Activated T-cell treated with anti-CD3 and anti-CD28 coated beads, Interleukin-2, amount 50 U/mL, for 24 hours (primary cell): Measurements from ENCODE around the gene ARL16.

ENCODE experiments used
- DNase-seq: peaks from one replicate; pipeline ENCODE4 v3.0.0-alpha.2; 2020
- H3K27ac Mint-ChIP-seq: 2 replicates; pipeline ENCODE4 v1.8.0; 2020; ENCODE audit warnings: mild to moderate bottlenecking, mixed read lengths
- H3K27me3 Mint-ChIP-seq: 2 replicates; pipeline ENCODE4 v1.8.0; 2020; ENCODE audit warnings: mixed read lengths
- H3K36me3 Mint-ChIP-seq: 2 replicates; pipeline ENCODE4 v1.8.0; 2020; ENCODE audit warnings: low read depth, mixed read lengths
- H3K4me1 Mint-ChIP-seq: 2 replicates; pipeline ENCODE4 v1.8.0; 2020; ENCODE audit warnings: low read depth, mixed read lengths
- H3K4me3 Mint-ChIP-seq: 2 replicates; pipeline ENCODE4 v1.8.0; 2020; ENCODE audit warnings: mild to moderate bottlenecking, moderate library complexity, mixed read lengths
- H3K9me3 Mint-ChIP-seq: 2 replicates; pipeline ENCODE4 v1.8.0; 2020; ENCODE audit warnings: mixed read lengths

ARL16 gene

DNA sequence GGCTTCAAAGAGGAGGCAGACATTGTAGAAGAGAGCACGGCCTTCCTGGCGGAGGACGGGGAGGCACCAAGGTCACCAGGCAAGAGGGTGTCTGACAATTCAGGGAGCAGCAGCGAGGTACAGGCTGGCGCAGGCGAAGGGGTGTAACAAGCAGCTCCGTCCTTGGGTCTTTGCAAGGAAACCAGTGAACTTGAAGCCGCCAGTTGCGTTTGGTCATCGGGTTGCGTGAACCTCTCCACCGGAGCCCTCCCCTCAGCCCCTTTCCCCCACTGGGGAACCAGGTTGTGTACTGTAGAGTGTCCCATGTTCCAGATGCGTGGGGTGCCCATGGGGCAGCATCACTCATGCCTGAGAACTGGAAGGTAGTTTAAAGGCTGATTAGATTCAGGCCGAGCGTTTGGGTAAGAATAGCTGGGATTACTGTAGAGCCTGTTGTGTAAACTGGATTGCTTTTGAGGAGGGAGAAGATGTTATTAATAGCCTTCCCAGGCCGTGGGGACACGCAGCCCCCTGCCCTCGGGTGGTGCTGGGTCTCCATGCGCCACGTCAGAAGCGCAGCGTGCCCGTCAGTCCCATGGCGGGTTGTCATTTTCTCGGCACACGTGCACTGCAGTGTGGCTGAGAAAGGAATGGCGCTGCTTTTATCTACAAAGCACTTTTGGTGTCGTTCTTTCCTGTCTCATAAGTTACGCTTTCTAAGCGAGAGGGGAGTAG, 22.1 kb upstream of the ARL16 start:
- peaks cover 78% of the 10 kb centered on the region for H3K36me3 Mint-ChIP-seq
- peaks cover 38% of the 10 kb centered on the region for H3K4me1 Mint-ChIP-seq
- H3K27me3 Mint-ChIP-seq = no peaks in the 10 kb centered on the region
- H3K9me3 Mint-ChIP-seq = no peaks in the 10 kb centered on the region
- no peak for DNase-seq
- peak overlapping the region; percentile 89 for H3K27ac Mint-ChIP-seq
- H3K4me3 Mint-ChIP-seq = peak overlapping the region; percentile 46

DNA sequence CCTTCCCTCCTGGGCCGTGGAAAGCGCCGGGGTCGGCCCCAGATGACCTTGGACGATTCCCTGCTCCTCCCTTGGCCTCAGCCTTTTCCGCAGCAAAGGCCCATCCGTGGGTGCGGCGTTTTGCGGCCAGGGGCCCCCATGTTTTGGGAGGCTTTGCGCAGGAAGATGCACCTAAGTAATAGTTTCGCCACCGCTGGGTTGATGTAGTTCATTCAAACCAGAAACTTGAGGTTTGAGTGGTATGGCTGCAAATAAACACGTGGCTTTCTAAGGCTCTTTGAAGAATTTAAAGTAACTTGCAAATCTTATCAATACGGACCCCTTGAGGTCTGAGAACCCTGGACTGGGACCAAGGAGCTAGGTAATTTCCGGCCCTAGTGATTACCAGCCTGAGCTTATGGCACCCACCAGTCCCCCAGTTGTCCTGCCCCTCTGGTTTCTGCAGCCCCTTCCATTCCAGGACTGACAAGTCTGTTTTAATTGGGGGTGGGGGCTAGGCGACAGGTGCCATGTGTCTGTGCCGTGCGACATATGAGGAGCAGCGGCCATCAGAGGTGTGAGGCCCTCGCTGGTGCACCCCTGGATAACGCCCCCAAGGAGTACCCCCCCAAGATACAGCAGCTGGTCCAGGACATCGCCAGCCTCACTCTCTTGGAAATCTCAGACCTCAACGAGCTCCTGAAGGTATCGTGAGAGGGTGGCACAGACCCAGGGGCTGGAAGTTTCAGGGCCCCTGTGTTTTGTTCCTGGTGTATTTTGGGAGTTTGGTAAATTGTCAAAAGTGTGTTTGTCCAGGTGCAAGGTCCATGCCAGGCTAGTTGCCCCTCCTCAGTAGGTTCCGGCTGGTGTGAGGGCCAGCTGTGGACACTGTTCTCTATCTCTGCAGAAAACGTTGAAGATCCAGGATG, 20.4 kb upstream of the ARL16 start:
- no peaks in the 10 kb centered on the region for H3K27me3 Mint-ChIP-seq
- no peak for DNase-seq
- peak overlapping the region; percentile 97 for H3K4me3 Mint-ChIP-seq
- H3K9me3 Mint-ChIP-seq = no peaks in the 10 kb centered on the region
- H3K27ac Mint-ChIP-seq = peak overlapping the region; percentile 90
- peaks cover 85% of the 10 kb centered on the region for H3K36me3 Mint-ChIP-seq
- peaks cover 32% of the 10 kb centered on the region for H3K4me1 Mint-ChIP-seq

DNA sequence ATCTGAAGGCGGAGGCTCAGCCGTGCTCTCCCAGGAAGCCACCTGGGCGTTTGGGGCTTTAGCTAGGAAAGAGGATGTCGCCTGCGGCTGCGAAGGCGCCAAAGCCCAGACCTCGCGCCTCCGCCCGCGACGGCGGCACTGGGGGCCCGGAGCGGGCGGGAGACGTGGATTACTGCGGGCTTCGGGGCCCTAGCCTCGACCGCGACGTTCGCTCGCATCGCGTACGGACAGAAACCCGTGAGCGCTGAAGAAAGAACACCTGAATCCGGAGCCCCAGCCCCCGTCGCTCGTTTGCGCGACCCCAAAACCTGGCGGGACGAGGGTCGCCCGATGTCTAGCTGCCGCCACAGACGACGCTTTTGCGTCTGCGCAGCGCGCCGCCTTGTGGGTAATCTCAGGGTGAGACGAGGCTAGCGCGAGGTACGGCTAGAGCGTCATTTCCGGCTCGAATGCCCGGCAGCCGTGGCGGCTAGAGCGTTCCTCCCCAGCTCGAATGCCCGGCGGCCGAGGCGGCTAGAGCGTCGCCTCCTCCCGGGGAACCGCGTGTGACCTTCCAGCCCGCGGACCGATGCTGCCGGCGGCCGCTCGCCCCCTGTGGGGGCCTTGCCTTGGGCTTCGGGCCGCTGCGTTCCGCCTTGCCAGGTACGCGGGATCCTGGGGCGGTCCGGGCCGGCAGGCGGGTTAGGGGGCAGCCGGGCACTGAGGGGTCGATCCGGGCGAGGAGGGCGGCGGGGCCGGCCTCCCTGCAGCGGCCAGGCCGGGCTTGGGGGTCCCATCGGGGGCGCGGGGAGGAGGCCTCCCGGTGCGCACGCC, 19.5 kb upstream of the ARL16 start, which contains the start of gene MRPL12:
TSS of gene MRPL12 (plus strand) at position 434 of the 813 bp plus-strand sequence. CDS start at position 569, 135 bp downstream.
- H3K36me3 Mint-ChIP-seq = peaks cover 86% of the 10 kb centered on the region
- H3K4me3 Mint-ChIP-seq = peak within 1 kb of the TSS; percentile 97
- DNase-seq = peak; percentile 92
- no peaks in the 10 kb centered on the region for H3K9me3 Mint-ChIP-seq
- peaks cover 30% of the 10 kb centered on the region for H3K4me1 Mint-ChIP-seq
- peak within 1 kb of the TSS; percentile 97 for H3K27ac Mint-ChIP-seq
- H3K27me3 Mint-ChIP-seq = no peaks in the 10 kb centered on the region

DNA sequence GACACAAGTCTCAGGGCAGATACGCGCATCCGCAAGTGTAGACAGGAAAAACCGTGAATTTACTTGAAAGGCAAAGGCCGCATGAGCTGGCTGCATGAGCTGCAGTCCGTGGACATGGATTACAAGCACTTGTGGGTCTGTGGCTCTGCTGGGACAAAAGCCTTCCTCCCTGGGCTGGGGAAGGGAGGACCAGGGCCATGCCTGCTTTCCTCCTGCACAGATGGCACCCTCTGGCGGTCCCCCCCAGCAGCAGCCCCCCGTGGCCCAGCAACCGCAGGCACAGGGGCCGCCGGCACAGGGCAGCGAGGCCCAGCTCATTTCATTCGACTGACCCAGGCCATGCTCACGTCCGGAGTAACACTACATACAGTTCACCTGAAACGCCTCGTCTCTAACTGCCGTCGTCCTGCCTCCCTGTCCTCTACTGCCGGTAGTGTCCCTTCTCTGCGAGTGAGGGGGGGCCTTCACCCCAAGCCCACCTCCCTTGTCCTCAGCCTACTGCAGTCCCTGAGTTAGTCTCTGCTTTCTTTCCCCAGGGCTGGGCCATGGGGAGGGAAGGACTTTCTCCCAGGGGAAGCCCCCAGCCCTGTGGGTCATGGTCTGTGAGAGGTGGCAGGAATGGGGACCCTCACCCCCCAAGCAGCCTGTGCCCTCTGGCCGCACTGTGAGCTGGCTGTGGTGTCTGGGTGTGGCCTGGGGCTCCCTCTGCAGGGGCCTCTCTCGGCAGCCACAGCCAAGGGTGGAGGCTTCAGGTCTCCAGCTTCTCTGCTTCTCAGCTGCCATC, 17.9 kb upstream of the ARL16 start:
- Mint-ChIP-seq H3K27me3 (no peaks in the 10 kb centered on the region), H3K4me1 (peaks cover 30% of the 10 kb centered on the region), H3K36me3 (peaks cover 88% of the 10 kb centered on the region), H3K9me3 (no peaks in the 10 kb centered on the region), H3K4me3 (peak overlapping the region; percentile 97), H3K27ac (peak overlapping the region; percentile 97)
- DNase-seq = no peak

DNA sequence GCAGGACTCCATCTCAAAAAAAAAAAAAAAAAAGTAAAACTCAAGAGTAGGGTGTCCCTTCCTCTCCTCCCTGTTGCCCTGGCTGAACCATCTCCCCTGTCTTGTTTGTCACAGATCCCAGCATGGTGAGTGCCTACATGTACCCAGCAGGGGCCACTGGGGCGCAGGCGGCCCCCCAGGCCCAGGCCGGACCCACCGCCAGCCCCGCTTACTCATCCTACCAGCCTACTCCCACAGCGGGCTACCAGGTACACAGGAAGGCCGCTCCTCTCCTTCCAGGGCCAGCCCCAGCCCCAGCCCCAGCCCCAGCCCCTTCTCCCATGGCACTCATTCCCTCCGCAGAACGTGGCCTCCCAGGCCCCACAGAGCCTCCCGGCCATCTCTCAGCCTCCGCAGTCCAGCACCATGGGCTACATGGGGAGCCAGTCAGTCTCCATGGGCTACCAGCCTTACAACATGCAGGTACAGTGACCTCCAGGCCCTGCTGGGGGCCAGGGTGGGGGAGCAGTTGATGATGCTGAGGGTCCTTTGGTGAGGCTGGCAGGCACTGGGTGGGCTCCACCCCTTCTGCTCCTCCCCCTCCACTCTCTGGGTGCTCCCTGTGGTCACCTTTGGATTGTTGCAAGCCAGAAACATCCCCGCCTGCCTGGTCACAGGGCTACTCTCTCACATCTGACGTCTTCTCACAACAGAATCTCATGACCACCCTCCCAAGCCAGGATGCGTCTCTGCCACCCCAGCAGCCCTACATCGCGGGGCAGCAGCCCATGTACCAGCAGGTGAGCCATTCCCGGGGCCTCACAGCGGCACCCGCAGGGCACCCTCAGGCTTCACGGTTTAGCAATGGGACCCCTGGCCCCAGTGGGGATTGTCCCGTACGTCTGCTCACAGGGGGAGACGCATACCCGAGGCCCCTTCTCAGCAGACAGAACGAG, 17.0 kb upstream of the ARL16 start:
- H3K9me3 Mint-ChIP-seq = no peaks in the 10 kb centered on the region
- peaks cover 26% of the 10 kb centered on the region for H3K4me1 Mint-ChIP-seq
- H3K27me3 Mint-ChIP-seq = no peaks in the 10 kb centered on the region
- no peak for DNase-seq
- H3K36me3 Mint-ChIP-seq = peaks cover 88% of the 10 kb centered on the region
- H3K27ac Mint-ChIP-seq = peak overlapping the region; percentile 97
- peak overlapping the region; percentile 97 for H3K4me3 Mint-ChIP-seq

DNA sequence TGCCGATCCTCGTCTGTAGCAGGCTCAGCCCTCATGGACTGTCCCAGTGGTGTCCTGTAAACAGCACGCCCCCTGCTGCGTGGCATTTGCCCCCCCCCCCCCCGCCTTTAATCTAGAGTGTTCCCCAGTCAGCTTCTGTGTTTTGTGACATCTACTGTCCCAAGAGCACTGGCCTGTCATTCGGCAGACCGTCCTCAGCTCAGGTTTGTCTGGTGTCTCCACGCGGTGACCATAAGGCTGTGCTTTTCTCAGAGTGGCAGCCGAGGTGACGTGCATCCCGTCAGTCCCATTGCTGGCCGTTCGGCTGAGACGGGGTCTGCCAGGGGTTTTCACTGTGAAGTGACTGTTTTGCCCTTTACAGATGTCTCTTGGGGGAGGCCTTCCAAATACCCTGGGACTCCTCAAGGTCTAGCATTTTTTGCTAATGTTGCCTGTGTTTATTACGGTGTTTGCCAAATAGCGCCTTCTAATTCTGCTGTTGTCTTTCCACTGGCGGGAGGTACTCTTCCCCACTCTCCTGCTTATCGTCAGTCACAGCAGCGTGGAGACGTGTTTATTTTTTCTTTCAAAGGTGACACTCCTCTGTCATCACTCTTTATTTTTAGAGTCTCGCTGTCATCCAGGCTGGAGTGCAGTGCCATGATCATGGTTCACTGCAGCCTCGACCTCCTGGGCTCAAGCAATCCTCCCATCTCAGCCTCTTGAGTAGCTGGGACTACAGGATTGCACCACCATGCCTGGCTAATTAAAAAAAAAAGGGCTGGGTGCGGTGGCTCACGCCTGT, 13.9 kb upstream of the ARL16 start:
- Mint-ChIP-seq H3K4me1 (peaks cover 15% of the 10 kb centered on the region), H3K4me3 (no peak overlapping the region), H3K27ac (peak overlapping the region; percentile 59), H3K36me3 (peaks cover 92% of the 10 kb centered on the region), H3K27me3 (no peaks in the 10 kb centered on the region), H3K9me3 (no peaks in the 10 kb centered on the region)
- DNase-seq = no peak

DNA sequence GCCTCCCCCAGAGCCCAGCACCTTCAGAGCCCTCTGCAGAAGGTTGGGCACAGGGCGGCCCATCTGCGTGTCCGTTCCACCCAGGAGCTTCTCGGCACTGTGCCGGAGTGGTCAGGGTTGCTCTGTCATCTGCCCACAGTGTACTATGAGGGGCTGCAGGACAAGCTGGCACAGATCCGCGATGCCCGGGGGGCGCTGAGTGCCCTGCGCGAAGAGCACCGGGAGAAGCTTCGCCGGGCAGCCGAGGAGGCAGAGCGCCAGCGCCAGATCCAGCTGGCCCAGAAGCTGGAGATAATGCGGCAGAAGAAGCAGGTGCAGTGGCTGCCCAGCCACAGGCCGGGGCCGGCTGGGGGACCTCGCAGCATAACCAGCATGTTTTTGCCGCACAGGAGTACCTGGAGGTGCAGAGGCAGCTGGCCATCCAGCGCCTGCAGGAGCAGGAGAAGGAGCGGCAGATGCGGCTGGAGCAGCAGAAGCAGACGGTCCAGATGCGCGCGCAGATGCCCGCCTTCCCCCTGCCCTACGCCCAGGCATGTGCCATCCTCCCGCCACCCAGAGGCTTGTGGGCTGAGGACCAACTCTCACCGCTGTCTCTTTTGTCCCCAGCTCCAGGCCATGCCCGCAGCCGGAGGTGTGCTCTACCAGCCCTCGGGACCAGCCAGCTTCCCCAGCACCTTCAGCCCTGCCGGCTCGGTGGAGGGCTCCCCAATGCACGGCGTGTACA, 12.8 kb upstream of the ARL16 start:
- DNase-seq = no peak
- H3K36me3 Mint-ChIP-seq = peaks cover 92% of the 10 kb centered on the region
- no peak overlapping the region for H3K4me3 Mint-ChIP-seq
- H3K27me3 Mint-ChIP-seq = no peaks in the 10 kb centered on the region
- no peaks in the 10 kb centered on the region for H3K9me3 Mint-ChIP-seq
- peak overlapping the region; percentile 59 for H3K27ac Mint-ChIP-seq
- H3K4me1 Mint-ChIP-seq = peaks cover 9% of the 10 kb centered on the region

DNA sequence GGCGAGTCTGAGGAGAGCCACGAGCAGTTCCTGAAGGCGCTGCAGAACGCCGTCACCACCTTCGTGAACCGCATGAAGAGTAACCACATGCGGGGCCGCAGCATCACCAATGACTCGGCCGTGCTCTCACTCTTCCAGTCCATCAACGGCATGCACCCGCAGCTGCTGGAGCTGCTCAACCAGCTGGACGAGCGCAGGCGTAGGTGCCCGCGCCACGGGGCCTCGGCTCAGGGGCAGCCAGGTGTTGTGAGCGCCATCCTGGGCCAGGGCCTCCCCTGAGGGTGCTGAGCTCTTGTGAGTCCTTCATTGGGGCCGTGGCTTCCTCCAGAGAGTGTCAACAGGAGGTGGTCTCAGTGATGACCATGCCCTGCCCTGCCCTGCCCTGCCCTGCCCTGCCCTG, 12.2 kb upstream of the ARL16 start:
- no peak for DNase-seq
- Mint-ChIP-seq H3K4me3 (no peak overlapping the region), H3K27ac (no peak overlapping the region), H3K36me3 (peaks cover 92% of the 10 kb centered on the region), H3K9me3 (no peaks in the 10 kb centered on the region), H3K4me1 (peaks cover 3% of the 10 kb centered on the region), H3K27me3 (no peaks in the 10 kb centered on the region)

DNA sequence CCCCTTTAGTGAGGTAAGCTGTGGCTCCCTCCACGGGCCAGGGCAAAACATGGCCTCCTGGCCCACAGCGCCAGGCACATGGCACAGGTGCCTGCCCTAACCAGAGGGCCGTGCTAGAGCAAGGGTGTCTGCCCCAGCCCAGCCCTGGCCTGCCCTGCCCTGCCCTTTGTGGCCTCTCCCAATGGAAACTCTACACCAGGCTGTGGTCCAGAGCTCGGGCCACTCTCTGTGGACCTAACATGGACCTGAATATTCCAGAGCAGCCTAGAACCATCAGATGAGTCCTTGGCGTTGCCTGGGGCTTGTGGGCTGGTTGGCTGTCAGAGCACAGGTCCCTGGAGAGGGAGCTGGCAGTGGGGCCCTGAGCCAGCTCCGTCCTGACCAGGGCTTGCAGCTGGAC, 11.6 kb upstream of the ARL16 start:
- Mint-ChIP-seq H3K9me3 (no peaks in the 10 kb centered on the region), H3K36me3 (peaks cover 93% of the 10 kb centered on the region), H3K27ac (no peak overlapping the region)

DNA sequence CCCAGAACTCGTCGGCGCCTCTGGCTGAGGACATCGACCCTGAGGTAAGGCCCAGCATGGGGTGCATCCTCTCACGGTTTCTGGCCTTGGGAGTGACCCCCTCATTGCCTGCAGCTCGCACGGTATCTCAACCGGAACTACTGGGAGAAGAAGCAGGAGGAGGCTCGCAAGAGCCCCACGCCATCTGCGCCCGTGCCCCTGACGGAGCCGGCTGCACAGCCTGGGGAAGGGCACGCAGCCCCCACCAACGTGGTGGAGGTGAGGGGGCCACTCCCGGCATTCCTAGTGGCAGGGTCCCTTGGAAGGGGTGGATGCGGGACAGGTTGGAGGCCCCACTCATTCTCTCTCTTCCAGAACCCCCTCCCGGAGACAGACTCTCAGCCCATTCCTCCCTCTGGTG, 11.2 kb upstream of the ARL16 start:
- no peak for DNase-seq
- Mint-ChIP-seq H3K4me3 (no peak overlapping the region), H3K36me3 (peaks cover 96% of the 10 kb centered on the region), H3K4me1 (no peaks in the 10 kb centered on the region), H3K9me3 (no peaks in the 10 kb centered on the region), H3K27me3 (no peaks in the 10 kb centered on the region), H3K27ac (no peak overlapping the region)

More for the DNA sequence above, 11.6 kb upstream of the ARL16 start:
- no peak for DNase-seq
- H3K4me1 Mint-ChIP-seq = no peaks in the 10 kb centered on the region
- no peak overlapping the region for H3K4me3 Mint-ChIP-seq
- H3K27me3 Mint-ChIP-seq = no peaks in the 10 kb centered on the region

DNA sequence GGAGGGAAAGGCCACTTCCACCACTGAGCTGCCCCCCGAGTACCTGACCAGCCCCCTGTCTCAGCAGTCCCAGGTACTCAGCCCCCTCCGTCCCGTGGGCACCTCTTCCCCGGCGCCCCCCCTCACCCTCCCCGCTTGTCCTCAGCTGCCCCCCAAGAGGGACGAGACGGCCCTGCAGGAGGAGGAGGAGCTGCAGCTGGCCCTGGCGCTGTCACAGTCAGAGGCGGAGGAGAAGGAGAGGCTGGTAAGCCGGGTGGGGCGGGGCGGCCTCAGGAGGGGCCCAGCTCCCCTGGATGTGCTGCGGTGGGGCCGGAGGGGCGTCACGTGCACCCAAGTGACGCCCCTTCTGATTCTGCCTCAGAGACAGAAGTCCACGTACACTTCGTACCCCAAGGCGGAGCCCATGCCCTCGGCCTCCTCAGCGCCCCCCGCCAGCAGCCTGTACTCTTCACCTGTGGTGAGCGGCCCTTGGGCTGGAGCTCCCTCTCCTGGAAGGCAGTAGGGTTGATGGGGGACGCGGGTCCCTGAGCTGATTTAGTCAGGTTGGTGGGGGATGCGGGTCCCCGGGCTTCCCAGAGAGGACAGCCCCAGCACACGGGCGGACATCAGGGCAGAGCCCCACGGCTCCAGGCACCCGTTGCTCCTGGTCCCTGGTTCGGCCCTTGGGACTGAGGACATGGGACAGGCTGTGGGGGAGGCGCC, 10.1 kb upstream of the ARL16 start:
- Mint-ChIP-seq H3K4me1 (peaks cover 7% of the 10 kb centered on the region), H3K9me3 (no peaks in the 10 kb centered on the region), H3K27ac (no peak overlapping the region), H3K36me3 (peaks cover 97% of the 10 kb centered on the region), H3K27me3 (no peaks in the 10 kb centered on the region), H3K4me3 (no peak overlapping the region)
- no peak for DNase-seq
